ENCODE measurements around the gene MAD1L1. TPM values are rescaled to one million over a fixed set of nuclear protein-coding genes. Genes with fewer than 3 reads are reported as not detected.

The MAD1L1 gene
- total and polyA plus RNA-seq, 2 of the 8 experiments (the other 6 are each of a cell fraction or from before 2014, with no cell fraction given): 40.4 to 44.6 TPM

DNA sequence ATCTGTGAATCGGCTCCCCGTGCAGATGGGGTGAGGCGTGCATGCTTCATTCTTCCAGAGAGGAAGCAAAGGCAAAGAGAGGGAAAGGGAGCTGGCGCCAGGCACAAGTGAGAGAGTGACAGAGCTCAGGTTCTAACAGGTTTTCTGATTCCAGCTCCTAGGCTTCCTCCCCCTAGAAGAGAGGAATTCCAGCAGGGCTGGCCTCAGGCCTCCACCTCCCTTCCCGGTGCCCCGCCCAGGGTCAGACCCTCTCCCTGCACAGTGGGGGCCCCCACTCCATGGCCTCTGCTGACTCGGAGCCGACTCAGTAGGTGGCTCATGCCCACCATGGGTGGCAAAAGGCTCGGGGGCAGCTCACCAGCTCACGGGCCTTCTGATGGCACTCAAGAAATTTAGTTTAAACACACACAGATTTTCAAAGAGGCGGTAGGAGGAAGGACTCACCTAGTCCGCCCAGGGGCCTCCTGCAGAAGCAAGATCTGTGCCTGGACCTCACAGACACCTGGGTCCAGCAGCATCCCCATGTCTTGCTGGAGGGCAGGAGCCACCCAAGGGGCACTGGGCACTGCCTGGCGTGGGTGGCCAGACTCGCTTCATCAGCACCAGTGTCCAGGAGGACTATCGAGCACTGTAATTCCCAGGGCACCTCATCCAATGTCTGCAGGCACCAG lies 183.5 kb downstream of the MAD1L1 start:
- no peak overlapping the region for H4K91ac ChIP-seq (replicated peaks; ENCODE audit: insufficient read length, low read length)
- H3K9me3 ChIP-seq (ENCODE audit: insufficient read depth in 2 of 2, low read depth in 1 of 2, low read length in 1 of 2): no peaks in the 10 kb centered on the region
- H2BK5ac ChIP-seq (ENCODE audit: low read depth, low read length): no peak overlapping the region; the same call in 1 of the 2 replicates
- no peak overlapping the region for H3K9ac ChIP-seq (replicated peaks in 1 of 4; ENCODE audit: extremely low read depth in 1 of 4, low read depth in 3 of 4, low read length in 3 of 4)
- no peak overlapping the region for H2AFZ ChIP-seq (ENCODE audit: low read length)
- no peak overlapping the region for H2BK20ac ChIP-seq (ENCODE audit: low read length)
- no peaks in the 10 kb centered on the region for H3K23me2 ChIP-seq (ENCODE audit: low read depth, low read length)
- peaks cover 0 to 11% of the 10 kb centered on the region in 2 experiments for H4K20me1 ChIP-seq (replicated peaks in 1 of 2; ENCODE audit: control insufficient read depth in 1 of 2, insufficient read depth in 2 of 2, low read length in 2 of 2)
- H3K4me2 ChIP-seq (ENCODE audit: insufficient read depth in 1 of 2, low read depth in 2 of 2, low read length in 2 of 2): no peak overlapping the region
- no peak for FAIRE-seq
- no peak overlapping the region for H4K5ac ChIP-seq (ENCODE audit: insufficient read length, low read depth, low read length)
- no peak overlapping the region for H2BK120ac ChIP-seq (replicated peaks; ENCODE audit: low read depth, low read length)
- no peak overlapping the region; the same call in 1 of the 2 replicates for H3K27ac ChIP-seq (ENCODE audit: low read depth, low read length)
- no peaks in the 10 kb centered on the region for H3K27me3 ChIP-seq (replicated peaks in 1 of 4; ENCODE audit: control insufficient read depth in 3 of 4, extremely low read depth in 1 of 4, insufficient read depth in 3 of 4, low read length in 3 of 4)
- no peak overlapping the region for H2BK12ac ChIP-seq (ENCODE audit: low read depth, low read length)
- no peak overlapping the region for H3K56ac ChIP-seq (replicated peaks; ENCODE audit: insufficient read length, low read depth, low read length)
- no peak overlapping the region for H3K23ac ChIP-seq (ENCODE audit: insufficient read length)
- H4K8ac ChIP-seq (ENCODE audit: extremely low read depth, insufficient read depth, low read length): no peak overlapping the region; the same call in 1 of the 2 replicates
- 85% methylated on average over 15 of the region's 15 CpGs; no CpG with 5 or more reads in 1 of the 2 experiments for WGBS, 2 experiments (ENCODE audit: extremely low coverage in 1 of 2, insufficient coverage in 1 of 2, insufficient read length in 1 of 2, insufficient replicate concordance in 2 of 2, low coverage in 1 of 2, low lambda C conversion rate in 2 of 2, missing lambda C conversion rate in 1 of 2)
- no peaks in the 10 kb centered on the region for H3K36me3 ChIP-seq (ENCODE audit: control insufficient read depth in 2 of 4, insufficient read depth in 4 of 4, low read length in 3 of 4)
- H3K4me1 ChIP-seq (replicated peaks in 1 of 4; ENCODE audit: control insufficient read depth in 3 of 4, insufficient read depth in 4 of 4, low read length in 3 of 4): peaks cover 0 to 10% (median 2%) of the 10 kb centered on the region in 4 experiments; a peak in 3 of 7 replicates
- H3K18ac ChIP-seq (ENCODE audit: extremely low read depth, low read length): no peak overlapping the region
- no peak for DNase-seq (ENCODE audit: low read depth in 1 of 2, low spot score in 2 of 2)
- ChIA-PET POLR2A (ENCODE audit: partially characterized antibody) (interaction anchor here (0.8 kb wide), 1 partner anchor 9 kb away, joined by 3 read pairs; no protein-coding TSS in a partner anchor), CTCF (ENCODE audit: partially characterized antibody) (no interaction called here)
- TF ChIP-seq JUN (IDR thresholded peaks at IDR 0.05; ENCODE audit: low read depth, low read length): no peak
- no peak overlapping the region for H2BK15ac ChIP-seq (ENCODE audit: low read length)
- H3K79me1 ChIP-seq (ENCODE audit: low read depth, low read length): peaks cover 12% of the 10 kb centered on the region
- no peak overlapping the region for H2AK5ac ChIP-seq (ENCODE audit: low read depth, low read length)
- H3K79me2 ChIP-seq (ENCODE audit: control insufficient read depth in 1 of 2, insufficient read depth in 2 of 2, low read length in 2 of 2): peaks cover 0 to 6% of the 10 kb centered on the region in 2 experiments; a peak in 1 of 4 replicates
- H3K4me3 ChIP-seq (ENCODE audit: extremely low read depth in 1 of 4, insufficient read depth in 2 of 4, low read depth in 3 of 4, low read length in 4 of 4): no peak overlapping the region
- H3K4ac ChIP-seq (replicated peaks; ENCODE audit: insufficient read length, low read depth, low read length): no peak overlapping the region
- no peak overlapping the region for H3K14ac ChIP-seq (ENCODE audit: insufficient read length)
